GM19438 (cell line): ENCODE data around the gene PTCH1.
A peak's percentile ranks its signal among the peaks of the same experiment; 100 is the strongest.

Source experiments
- ATAC-seq: cut with Tn5 transposase; IDR thresholded peaks from one replicate; pipeline ENCODE4 v1.9.1; 2021; ENCODE audit warnings: low read depth; ENCODE audit not compliant: unreplicated experiment

The PTCH1 gene

GRCh38 chr9:95499847-95500246, 16.9 kb downstream of the PTCH1 start:
- no peak for ATAC-seq

- ATAC-seq, result no peak
Measured at GRCh38 chr9:95499046-95499676, 17.6 kb downstream of the PTCH1 start.

- ATAC-seq, result no peak
Measured at GRCh38 chr9:95498641-95499040, 18.1 kb downstream of the PTCH1 start.

DNA sequence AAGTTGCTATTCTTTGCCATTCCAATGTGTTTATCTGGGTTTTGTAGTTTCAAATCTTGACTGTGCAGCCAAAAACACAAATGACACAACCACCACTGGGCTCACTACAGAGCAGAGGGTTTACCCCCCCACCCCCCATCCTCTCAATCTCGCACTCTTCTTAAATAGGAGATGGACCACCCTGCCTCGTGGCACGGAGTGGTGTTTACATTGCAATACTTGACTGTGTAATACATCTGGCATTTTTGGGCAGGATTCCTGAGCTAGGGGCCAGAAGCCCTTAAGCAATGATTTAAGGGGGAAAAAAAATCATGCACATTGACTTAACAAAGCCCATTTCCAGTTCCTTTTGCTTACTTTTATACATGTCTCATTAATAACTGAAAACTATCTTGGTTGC, 19.0 kb downstream of the PTCH1 start:
- ATAC-seq, result no peak

DNA sequence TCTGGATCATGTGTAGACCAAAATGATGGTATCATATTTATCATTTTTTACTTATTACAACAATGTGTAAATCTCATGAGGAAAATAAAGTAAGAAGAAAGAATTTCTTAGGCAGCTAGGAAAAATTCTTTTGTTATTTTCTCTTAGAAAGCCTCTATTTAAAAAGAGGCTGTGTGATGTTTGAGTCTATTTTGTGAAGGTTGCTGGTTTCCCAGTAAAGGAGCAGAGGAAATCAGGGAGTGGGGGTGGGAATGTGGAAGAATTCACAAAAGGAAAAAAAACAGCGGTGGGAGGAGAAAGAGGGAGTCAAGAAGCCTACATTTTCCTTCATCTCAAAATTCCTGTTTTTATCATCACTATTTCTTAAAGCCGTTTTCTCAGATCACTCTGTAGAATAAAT, 20.1 kb downstream of the PTCH1 start:
- no peak for ATAC-seq

DNA sequence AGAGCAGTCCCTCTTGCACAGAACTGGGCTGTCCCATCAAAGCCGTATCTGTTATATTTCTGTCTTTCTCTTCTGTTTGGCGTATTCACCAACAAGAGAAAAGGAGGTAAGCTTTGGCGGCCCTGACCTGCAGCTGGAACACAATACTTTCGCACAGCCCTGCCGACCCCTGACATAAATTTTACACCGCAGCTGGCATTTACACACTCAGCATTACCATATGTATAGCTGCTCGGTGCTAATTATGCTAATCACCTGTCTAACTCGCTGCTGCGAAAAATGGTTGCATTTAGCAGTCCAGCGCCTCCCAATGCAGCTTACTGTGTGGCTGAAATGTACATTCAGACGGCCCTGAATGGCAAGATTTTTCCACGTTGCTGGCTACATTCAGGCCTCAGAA, 20.8 kb downstream of the PTCH1 start:
- no peak for ATAC-seq

DNA sequence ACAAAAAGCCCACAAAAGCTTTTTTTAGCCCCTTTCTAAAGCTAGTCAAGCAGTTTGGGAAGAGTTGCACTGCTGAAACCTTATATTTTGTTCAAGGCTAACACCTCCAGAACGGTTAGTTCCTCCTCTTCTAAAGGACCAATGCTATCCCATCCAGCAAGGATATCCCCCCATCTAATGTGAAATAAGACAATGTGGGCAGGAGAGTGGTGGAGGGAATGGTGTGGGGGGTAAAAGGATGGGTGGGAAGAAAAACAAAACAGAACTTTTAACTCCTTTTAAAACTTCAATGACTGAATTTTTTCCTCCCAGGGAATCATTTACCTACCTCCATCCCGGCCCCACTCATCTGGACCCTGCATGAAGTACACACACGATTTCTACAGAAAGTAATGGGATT, 21.2 kb downstream of the PTCH1 start:
- no peak for ATAC-seq

- ATAC-seq, result peak; percentile 97
Measured at GRCh38 chr9:95494416-95495371, 22.1 kb downstream of the PTCH1 start.

GRCh38 chr9:95494022-95494415, 22.8 kb downstream of the PTCH1 start:
- no peak for ATAC-seq

DNA sequence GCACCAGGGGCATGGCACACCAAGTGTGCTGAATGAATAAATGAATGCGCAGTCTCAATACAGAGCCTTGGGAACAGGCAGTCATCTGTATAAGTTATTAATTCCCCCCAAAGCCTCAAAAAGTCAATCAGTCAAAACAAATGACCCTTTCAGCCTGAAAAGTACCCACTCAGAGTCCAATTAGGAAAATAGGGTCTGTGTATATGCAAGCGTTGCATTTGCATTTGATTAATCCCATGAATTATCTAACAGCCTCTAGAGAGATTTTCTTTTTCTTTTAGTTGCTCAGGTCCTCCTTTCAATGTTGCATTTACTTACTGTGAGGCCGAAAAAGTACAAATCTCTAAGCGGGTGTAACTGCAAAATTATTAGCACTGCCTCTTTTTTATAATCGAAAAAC, 23.4 kb downstream of the PTCH1 start:
- no peak for ATAC-seq

GRCh38 chr9:95491543-95492320, 25.0 kb downstream of the PTCH1 start:
- no peak for ATAC-seq

DNA sequence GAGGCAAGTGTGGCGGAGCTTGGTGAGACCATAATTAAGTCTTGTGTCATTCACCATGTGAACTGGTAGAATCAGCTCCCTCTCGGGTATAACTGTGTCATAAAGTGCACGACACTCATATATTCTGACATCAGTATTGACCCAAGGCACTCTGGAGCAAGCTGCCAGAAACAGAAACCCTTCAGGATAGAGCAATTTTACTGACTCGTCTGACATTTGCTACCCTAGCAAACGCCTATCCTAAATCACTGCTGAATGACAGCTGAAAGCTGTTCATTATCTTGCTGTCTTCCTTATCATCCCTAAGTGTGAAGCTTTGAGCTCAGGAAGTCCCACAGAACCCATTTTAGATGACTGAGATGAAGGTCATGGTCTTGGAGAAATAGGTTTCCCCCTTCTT, 27.8 kb downstream of the PTCH1 start:
- ATAC-seq, result no peak

DNA sequence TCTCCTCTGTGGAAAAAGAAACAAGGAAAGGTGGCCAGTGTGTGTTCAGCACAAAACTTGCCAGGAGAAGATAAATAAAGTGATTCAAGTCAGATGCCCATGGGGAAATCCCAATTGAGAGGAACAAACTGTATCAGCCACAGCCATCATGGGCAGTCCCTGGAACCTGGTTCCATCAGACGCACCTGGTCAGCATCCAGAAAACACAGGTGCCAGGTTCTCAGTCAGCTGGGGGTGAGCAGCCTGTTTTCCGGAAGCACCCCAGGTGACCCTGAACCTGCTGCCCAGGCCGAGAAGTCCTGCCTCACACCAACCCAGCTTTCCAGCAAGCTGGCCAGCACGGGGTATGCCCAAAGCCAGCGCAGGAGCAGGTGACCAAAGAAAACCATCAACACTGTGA, 30.5 kb downstream of the PTCH1 start:
- no peak for ATAC-seq

DNA sequence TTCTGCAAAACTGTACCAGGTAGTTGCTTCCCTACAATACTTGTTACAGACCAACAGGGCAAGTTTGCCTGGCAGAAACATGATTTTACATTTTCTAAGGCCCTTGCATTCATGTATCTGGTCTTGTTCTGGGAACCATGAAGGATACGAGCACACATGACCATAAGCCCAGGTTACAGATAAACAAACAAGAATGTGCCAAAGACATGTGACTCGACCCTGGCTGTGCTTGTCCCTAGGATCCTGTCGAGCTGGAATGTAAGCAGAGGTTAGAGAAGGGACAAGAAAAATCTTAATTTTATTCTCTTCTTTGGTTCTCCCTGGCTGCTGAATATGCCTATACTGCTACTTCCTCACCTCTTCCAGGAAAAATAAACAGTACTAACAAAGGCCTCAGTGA, 32.5 kb downstream of the PTCH1 start:
- no peak for ATAC-seq

DNA sequence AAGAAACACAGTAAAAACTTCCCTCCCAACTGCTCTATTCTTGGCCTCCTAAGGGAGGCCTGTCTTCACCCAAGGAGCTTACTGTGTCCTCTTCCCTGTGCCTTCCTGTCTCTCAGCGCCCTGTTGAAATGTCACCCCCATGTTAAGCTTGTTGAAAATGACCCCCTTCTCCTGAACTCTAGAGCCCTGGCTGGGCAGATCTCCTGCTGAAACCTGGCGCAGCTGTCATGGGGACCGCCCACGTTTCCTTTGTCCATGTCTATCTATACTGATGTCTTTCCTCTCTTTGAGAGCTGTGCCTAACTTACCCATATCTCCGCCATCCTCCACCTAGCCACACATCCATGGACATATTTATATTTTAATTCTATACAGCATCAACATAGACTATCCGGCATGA, 33.3 kb downstream of the PTCH1 start:
- ATAC-seq, result no peak

- no peak for ATAC-seq
Measured at GRCh38 chr9:95482621-95483020, 34.1 kb downstream of the PTCH1 start.

GRCh38 chr9:95481000-95481399, 35.8 kb downstream of the PTCH1 start:
- ATAC-seq, result no peak

GRCh38 chr9:95480346-95480745, 36.4 kb downstream of the PTCH1 start:
- ATAC-seq, result no peak

DNA sequence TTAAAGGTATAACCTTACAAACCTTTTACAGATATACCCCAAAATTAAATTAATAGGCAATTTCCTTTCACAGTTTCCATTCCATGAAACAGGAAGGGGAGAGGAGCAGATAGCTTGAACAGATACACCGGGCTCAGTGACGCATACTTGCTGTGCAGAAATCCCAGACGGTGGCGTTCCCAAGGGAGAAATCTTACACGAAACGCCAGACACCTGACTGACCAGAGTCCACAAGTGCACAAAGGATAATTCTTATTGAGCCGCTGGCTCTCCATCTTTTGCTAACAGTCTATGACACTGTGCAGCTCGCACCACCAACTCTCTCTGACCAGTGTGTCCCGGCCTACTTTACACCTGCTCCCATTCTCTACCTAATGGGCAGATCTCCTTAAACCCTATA, 37.4 kb downstream of the PTCH1 start:
- no peak for ATAC-seq

DNA sequence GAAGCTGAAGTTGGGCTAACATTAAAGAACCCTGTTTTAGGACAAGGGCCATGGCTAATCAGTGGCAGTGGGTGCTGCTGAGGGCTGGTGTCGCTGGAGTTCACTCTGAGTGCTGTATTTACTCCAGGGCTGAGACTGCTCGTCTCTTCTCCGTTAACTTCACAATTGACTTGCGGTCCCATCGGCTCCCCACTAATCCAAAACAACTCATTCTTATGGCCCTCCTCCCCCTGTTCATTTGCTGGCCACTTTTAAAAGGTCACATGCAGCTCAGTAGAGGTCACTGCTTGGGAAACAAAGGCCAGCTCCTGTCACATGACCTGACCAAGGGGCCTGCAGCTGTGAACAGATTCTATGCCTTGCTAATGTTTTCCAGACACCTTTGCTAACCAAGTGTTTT, 38.4 kb downstream of the PTCH1 start:
- no peak for ATAC-seq

GRCh38 chr9:95477885-95478284, 38.9 kb downstream of the PTCH1 start:
- ATAC-seq, result no peak
